GM23338 (cell line): Measurements from ENCODE around the gene CD300E. TPM values are rescaled to one million over a fixed set of nuclear protein-coding genes. Genes with fewer than 3 reads are reported as not detected.

ENCODE experiments used
- ATAC-seq: fragments of 200-7000 bp; cut with Tn5 transposase; 3 replicates; pipeline ENCODE4 v1.9.1; 2020
- DNase-seq: peaks from one replicate; pipeline ENCODE4 v3.0.0-alpha.2; 2015; ENCODE audit warnings: low spot score
- H2AFZ ChIP-seq: fragments of 200-600 bp; sonication (generic); 2 replicates; pipeline ENCODE4 v1.8.0; 2016; ENCODE audit warnings: antibody characterized with exemption, mild to moderate bottlenecking, moderate library complexity
- H3F3A ChIP-seq: fragments of 200-600 bp; sonication (generic); replicated peaks from 2 replicates; pipeline ENCODE4 v1.8.0; 2017; ENCODE audit warnings: antibody characterized with exemption, mixed run types, low read depth
- H3K27ac ChIP-seq: fragments of 200-600 bp; sonication (generic); 2 replicates; pipeline ENCODE4 v1.6.1; 2016; ENCODE audit warnings: low read depth
- H3K27me3 ChIP-seq: fragments of 200-600 bp; sonication (generic); 2 replicates; pipeline ENCODE4 v1.8.0; 2016; ENCODE audit warnings: mild to moderate bottlenecking, mixed run types, moderate library complexity; ENCODE audit not compliant: insufficient read depth
- H3K36me3 ChIP-seq: fragments of 200-600 bp; sonication (generic); 2 replicates; pipeline ENCODE4 v1.8.0; 2016; ENCODE audit warnings: mild to moderate bottlenecking; ENCODE audit not compliant: insufficient read depth
- H3K4me1 ChIP-seq: fragments of 200-600 bp; sonication (generic); 2 replicates; pipeline ENCODE4 v1.8.0; 2016; ENCODE audit warnings: mild to moderate bottlenecking, moderate library complexity; ENCODE audit not compliant: insufficient read depth
- H3K4me2 ChIP-seq: fragments of 200-600 bp; sonication (generic); 2 replicates; pipeline ENCODE4 v1.7.1; 2017; ENCODE audit warnings: mixed run types
- H3K4me3 ChIP-seq: fragments of 200-600 bp; sonication (generic); 2 replicates; pipeline ENCODE4 v1.6.1; 2016; ENCODE audit warnings: mixed run types
- H3K79me2 ChIP-seq: fragments of 200-600 bp; sonication (generic); replicated peaks from 2 replicates; pipeline ENCODE4 v1.8.0; 2017; ENCODE audit warnings: mild to moderate bottlenecking; ENCODE audit not compliant: insufficient read depth
- H3K9me2 ChIP-seq: fragments of 200-600 bp; sonication (generic); 2 replicates; pipeline ENCODE4 v1.8.0; 2017; ENCODE audit not compliant: insufficient read depth
- H4K20me1 ChIP-seq: fragments of 200-600 bp; sonication (generic); replicated peaks from 2 replicates; pipeline ENCODE4 v1.8.0; 2017; ENCODE audit warnings: mild to moderate bottlenecking; ENCODE audit not compliant: insufficient read depth
- H3K27ac Mint-ChIP-seq: 2 replicates; pipeline ENCODE4 v1.8.0; 2020; ENCODE audit warnings: inconsistent platforms, mild to moderate bottlenecking, moderate library complexity, mixed read lengths
- H3K27me3 Mint-ChIP-seq: 3 replicates; pipeline ENCODE4 v1.8.0; 2022; ENCODE audit warnings: low read depth, mild to moderate bottlenecking, moderate library complexity, mixed read lengths, inconsistent platforms; ENCODE audit not compliant: insufficient read depth, poor library complexity
- H3K36me3 Mint-ChIP-seq: 3 replicates; pipeline ENCODE4 v1.8.0; 2021; ENCODE audit warnings: low read depth, mild to moderate bottlenecking, inconsistent platforms, moderate library complexity, mixed read lengths
- H3K4me1 Mint-ChIP-seq: 3 replicates; pipeline ENCODE4 v1.8.0; 2020; ENCODE audit warnings: mild to moderate bottlenecking, inconsistent platforms, mixed read lengths
- H3K4me3 Mint-ChIP-seq: 3 replicates; pipeline ENCODE4 v1.8.0; 2021; ENCODE audit warnings: moderate library complexity, mild to moderate bottlenecking, inconsistent platforms, mixed read lengths
- H3K9me3 Mint-ChIP-seq: 3 replicates; pipeline ENCODE4 v1.8.0; 2020; ENCODE audit warnings: moderate library complexity, mild to moderate bottlenecking, inconsistent platforms, mixed read lengths
- NANOG ChIP-seq: IDR thresholded peaks from 2 replicates; pipeline ENCODE4 v1.6.1; 2016; ENCODE audit warnings: antibody characterized with exemption, borderline replicate concordance
- POLR2AphosphoS5 ChIP-seq: IDR thresholded peaks from 2 replicates; pipeline ENCODE4 v1.6.1; 2016; ENCODE audit warnings: antibody characterized with exemption, low read depth
- ZNF114 ChIP-seq: fragments of 250-450 bp; sonication (Bioruptor Pico); IDR thresholded peaks from 2 replicates; pipeline ENCODE4 v1.5.0; 2020; ENCODE audit warnings: mild to moderate bottlenecking, moderate library complexity
- ZNF331 ChIP-seq: fragments of 250-450 bp; sonication (Bioruptor Pico); IDR thresholded peaks from 2 replicates; pipeline ENCODE4 v1.5.0; 2020; ENCODE audit warnings: low read depth, mild to moderate bottlenecking, moderate library complexity
- polyA plus RNA-seq: library from polyadenylated mRNA; unstranded; fragments of >200 nt; fragmentation: Nextera tagmentation; extraction: Ambion mirVana; gene quantifications from 2 replicates; pipeline ENCODE4 v1.2.1, GENCODE V29; 2016
- total RNA-seq: library from RNA; depleted of rRNA; stranded (reverse); fragments of >200 nt; shearing (Covaris generic); gene quantifications from 2 replicates; pipeline ENCODE4 v1.2.3, GENCODE V29; 2014
- TF ChIP-seq, protein P1 (sequence below): fragments of 250-450 bp; sonication (Bioruptor Pico); IDR thresholded peaks from 2 replicates; pipeline ENCODE4 v1.5.0; 2020; ENCODE audit warnings: mild to moderate bottlenecking, moderate library complexity
- TF ChIP-seq, protein P2 (sequence below): IDR thresholded peaks from one replicate; pipeline ENCODE4 v1.6.1; 2018; ENCODE audit warnings: antibody characterized with exemption; ENCODE audit not compliant: unreplicated experiment

Gene CD300E
- total and polyA plus RNA-seq, 2 experiments from 2014 or later = not detected

DNA sequence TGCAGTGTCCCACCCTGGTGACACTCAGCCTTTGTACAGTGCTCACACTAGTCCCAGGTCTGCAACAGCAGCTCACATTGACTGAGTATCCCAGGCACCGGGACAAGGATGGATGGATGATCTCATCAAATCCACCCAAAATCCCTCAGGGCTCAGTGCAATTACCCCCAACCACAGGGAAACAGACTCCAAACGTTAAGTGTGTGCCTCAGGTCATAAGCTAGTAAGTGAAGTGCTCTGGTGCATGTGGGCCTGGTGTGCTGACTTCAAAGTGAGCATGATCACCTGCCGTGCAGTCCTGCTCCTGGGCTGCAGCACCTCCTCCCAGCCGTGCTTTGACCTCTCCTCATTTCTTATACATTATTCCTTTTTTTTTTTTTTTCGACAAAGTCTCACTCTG, 31.2 kb upstream of the CD300E start (continued):
- TF ChIP-seq, protein P1, sequence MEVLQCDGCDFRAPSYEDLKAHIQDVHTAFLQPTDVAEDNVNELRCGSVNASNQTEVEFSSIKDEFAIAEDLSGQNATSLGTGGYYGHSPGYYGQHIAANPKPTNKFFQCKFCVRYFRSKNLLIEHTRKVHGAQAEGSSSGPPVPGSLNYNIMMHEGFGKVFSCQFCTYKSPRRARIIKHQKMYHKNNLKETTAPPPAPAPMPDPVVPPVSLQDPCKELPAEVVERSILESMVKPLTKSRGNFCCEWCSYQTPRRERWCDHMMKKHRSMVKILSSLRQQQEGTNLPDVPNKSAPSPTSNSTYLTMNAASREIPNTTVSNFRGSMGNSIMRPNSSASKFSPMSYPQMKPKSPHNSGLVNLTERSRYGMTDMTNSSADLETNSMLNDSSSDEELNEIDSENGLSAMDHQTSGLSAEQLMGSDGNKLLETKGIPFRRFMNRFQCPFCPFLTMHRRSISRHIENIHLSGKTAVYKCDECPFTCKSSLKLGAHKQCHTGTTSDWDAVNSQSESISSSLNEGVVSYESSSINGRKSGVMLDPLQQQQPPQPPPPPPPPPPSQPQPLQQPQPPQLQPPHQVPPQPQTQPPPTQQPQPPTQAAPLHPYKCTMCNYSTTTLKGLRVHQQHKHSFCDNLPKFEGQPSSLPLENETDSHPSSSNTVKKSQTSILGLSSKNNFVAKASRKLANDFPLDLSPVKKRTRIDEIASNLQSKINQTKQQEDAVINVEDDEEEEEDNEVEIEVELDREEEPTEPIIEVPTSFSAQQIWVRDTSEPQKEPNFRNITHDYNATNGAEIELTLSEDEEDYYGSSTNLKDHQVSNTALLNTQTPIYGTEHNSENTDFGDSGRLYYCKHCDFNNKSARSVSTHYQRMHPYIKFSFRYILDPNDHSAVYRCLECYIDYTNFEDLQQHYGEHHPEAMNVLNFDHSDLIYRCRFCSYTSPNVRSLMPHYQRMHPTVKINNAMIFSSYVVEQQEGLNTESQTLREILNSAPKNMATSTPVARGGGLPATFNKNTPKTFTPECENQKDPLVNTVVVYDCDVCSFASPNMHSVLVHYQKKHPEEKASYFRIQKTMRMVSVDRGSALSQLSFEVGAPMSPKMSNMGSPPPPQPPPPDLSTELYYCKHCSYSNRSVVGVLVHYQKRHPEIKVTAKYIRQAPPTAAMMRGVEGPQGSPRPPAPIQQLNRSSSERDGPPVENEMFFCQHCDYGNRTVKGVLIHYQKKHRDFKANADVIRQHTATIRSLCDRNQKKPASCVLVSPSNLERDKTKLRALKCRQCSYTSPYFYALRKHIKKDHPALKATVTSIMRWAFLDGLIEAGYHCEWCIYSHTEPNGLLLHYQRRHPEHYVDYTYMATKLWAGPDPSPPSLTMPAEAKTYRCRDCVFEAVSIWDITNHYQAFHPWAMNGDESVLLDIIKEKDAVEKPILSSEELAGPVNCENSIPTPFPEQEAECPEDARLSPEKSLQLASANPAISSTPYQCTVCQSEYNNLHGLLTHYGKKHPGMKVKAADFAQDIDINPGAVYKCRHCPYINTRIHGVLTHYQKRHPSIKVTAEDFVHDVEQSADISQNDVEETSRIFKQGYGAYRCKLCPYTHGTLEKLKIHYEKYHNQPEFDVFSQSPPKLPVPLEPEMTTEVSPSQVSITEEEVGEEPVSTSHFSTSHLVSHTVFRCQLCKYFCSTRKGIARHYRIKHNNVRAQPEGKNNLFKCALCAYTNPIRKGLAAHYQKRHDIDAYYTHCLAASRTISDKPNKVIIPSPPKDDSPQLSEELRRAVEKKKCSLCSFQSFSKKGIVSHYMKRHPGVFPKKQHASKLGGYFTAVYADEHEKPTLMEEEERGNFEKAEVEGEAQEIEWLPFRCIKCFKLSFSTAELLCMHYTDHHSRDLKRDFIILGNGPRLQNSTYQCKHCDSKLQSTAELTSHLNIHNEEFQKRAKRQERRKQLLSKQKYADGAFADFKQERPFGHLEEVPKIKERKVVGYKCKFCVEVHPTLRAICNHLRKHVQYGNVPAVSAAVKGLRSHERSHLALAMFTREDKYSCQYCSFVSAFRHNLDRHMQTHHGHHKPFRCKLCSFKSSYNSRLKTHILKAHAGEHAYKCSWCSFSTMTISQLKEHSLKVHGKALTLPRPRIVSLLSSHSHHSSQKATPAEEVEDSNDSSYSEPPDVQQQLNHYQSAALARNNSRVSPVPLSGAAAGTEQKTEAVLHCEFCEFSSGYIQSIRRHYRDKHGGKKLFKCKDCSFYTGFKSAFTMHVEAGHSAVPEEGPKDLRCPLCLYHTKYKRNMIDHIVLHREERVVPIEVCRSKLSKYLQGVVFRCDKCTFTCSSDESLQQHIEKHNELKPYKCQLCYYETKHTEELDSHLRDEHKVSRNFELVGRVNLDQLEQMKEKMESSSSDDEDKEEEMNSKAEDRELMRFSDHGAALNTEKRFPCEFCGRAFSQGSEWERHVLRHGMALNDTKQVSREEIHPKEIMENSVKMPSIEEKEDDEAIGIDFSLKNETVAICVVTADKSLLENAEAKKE (CRISPR knock-in tag) = no peak
- TF ChIP-seq POLR2AphosphoS5 = no peak

DNA sequence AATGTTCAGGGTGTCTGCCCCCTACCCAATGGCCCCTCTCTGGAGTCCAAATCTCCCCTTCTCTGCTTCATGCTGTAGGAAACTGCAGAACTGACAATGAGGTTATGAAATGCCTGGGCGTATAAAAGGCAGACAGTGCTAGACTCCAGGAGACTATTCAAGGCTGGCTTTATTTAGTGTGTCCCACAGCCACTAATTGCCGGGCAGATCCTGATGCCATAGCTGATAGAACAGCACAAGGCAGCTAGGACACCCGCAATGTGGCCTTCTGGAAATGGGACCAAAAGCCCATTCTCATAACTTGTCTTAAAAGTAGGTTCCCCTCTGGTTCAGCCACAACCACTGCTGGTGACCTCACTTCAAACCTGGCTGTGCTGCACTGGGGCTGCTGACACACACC, 28.5 kb upstream of the CD300E start:
- H3F3A ChIP-seq = no peaks in the 10 kb centered on the region
- no peak overlapping the region for H3K4me2 ChIP-seq
- no peak overlapping the region for H3K4me3 ChIP-seq
- no peaks in the 10 kb centered on the region for H3K79me2 ChIP-seq
- H3K4me1 ChIP-seq = no peaks in the 10 kb centered on the region
- H3K27me3 Mint-ChIP-seq = no peaks in the 10 kb centered on the region
- H3K4me1 Mint-ChIP-seq = no peaks in the 10 kb centered on the region
- H3K4me3 Mint-ChIP-seq = no peak overlapping the region
- no peaks in the 10 kb centered on the region for H3K36me3 ChIP-seq
- no peak overlapping the region for H2AFZ ChIP-seq
- no peaks in the 10 kb centered on the region for H4K20me1 ChIP-seq
- H3K27me3 ChIP-seq = 0 out of 2 replicates have a peak, but pooled peaks cover 5% of the 10 kb centered on the region
- no peak for DNase-seq
- H3K36me3 Mint-ChIP-seq = no peaks in the 10 kb centered on the region
- H3K9me2 ChIP-seq = no peaks in the 10 kb centered on the region
- no peak overlapping the region for H3K27ac ChIP-seq
- H3K9me3 Mint-ChIP-seq = no peaks in the 10 kb centered on the region
- ATAC-seq = no peak
- H3K27ac Mint-ChIP-seq = no peak overlapping the region
- TF ChIP-seq, protein P2, sequence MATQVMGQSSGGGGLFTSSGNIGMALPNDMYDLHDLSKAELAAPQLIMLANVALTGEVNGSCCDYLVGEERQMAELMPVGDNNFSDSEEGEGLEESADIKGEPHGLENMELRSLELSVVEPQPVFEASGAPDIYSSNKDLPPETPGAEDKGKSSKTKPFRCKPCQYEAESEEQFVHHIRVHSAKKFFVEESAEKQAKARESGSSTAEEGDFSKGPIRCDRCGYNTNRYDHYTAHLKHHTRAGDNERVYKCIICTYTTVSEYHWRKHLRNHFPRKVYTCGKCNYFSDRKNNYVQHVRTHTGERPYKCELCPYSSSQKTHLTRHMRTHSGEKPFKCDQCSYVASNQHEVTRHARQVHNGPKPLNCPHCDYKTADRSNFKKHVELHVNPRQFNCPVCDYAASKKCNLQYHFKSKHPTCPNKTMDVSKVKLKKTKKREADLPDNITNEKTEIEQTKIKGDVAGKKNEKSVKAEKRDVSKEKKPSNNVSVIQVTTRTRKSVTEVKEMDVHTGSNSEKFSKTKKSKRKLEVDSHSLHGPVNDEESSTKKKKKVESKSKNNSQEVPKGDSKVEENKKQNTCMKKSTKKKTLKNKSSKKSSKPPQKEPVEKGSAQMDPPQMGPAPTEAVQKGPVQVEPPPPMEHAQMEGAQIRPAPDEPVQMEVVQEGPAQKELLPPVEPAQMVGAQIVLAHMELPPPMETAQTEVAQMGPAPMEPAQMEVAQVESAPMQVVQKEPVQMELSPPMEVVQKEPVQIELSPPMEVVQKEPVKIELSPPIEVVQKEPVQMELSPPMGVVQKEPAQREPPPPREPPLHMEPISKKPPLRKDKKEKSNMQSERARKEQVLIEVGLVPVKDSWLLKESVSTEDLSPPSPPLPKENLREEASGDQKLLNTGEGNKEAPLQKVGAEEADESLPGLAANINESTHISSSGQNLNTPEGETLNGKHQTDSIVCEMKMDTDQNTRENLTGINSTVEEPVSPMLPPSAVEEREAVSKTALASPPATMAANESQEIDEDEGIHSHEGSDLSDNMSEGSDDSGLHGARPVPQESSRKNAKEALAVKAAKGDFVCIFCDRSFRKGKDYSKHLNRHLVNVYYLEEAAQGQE = no peak
- TF ChIP-seq NANOG = no peak
- TF ChIP-seq, protein P1 (CRISPR knock-in tag) = no peak
- no peak for TF ChIP-seq ZNF114 (CRISPR knock-in tag)
- no peak for TF ChIP-seq POLR2AphosphoS5
- no peak for TF ChIP-seq ZNF331 (CRISPR knock-in tag)
